GM12801 (cell line): ENCODE measurements around the gene DNAH11.

Experiments
- CTCF ChIP-seq: IDR thresholded peaks from one replicate; pipeline ENCODE4 v1.5.1; 2011; ENCODE audit warnings: control low read depth; ENCODE audit not compliant: insufficient read length; ENCODE audit errors: extremely low read depth

Gene DNAH11

GRCh38 chr7:21942955-21943354 lies 400.1 kb downstream of the DNAH11 start:
- TF ChIP-seq CTCF: no peak

GRCh38 chr7:21943436-21943835 lies 400.6 kb downstream of the DNAH11 start:
- no peak for TF ChIP-seq CTCF

- no peak for TF ChIP-seq CTCF
These were observed 402.0 kb downstream of the DNAH11 start for GRCh38 chr7:21944616-21945453.

- TF ChIP-seq CTCF: no peak
These were observed 402.8 kb downstream of the DNAH11 start, which contains the start of gene CDCA7L for GRCh38 chr7:21945454-21946221. TSS of gene CDCA7L (minus strand) at chr7:21945899. CDS start at chr7:21945804, 95 bp downstream.

- TF ChIP-seq CTCF: no peak
These were observed 403.4 kb downstream of the DNAH11 start for GRCh38 chr7:21946222-21946709.

GRCh38 chr7:21947056-21947455 lies 404.2 kb downstream of the DNAH11 start:
- TF ChIP-seq CTCF: no peak

- no peak for TF ChIP-seq CTCF
These were observed 405.1 kb downstream of the DNAH11 start for GRCh38 chr7:21947946-21948345.
